ENCODE data around the gene MGAT5B. TPM values are rescaled to one million over a fixed set of nuclear protein-coding genes. Genes with fewer than 3 reads are reported as not detected.
A peak's percentile ranks its signal among the peaks of the same experiment; 100 is the strongest.

The MGAT5B gene
- total RNA-seq, 6 experiments from 2014 or later, result 1.5 to 2.3 (median 1.8) TPM

GRCh38 chr17:76909971-76910760, 42.0 kb downstream of the MGAT5B start:
- TF ChIP-seq CTCF (IDR thresholded peaks at IDR 0.05), result no peak
- Mint-ChIP-seq H3K27me3 (ENCODE audit: insufficient read depth) (peaks cover 25% of the 10 kb centered on the region), H3K27ac (no peak overlapping the region), H3K9me3 (no peaks in the 10 kb centered on the region), H3K36me3 (ENCODE audit: low read depth) (peaks cover 11% of the 10 kb centered on the region), H3K4me1 (ENCODE audit: low read depth) (no peaks in the 10 kb centered on the region), H3K4me3 (no peak overlapping the region)
- DNase-seq, result peak; percentile 10

GRCh38 chr17:76911299-76912017, 43.3 kb downstream of the MGAT5B start:
- H3K4me3 Mint-ChIP-seq, result no peak overlapping the region
- no peaks in the 10 kb centered on the region for H3K9me3 Mint-ChIP-seq
- H3K27me3 Mint-ChIP-seq (ENCODE audit: insufficient read depth), result peaks cover 24% of the 10 kb centered on the region
- peaks cover 11% of the 10 kb centered on the region for H3K36me3 Mint-ChIP-seq (ENCODE audit: low read depth)
- no peak for DNase-seq
- H3K4me1 Mint-ChIP-seq (ENCODE audit: low read depth), result no peaks in the 10 kb centered on the region
- TF ChIP-seq CTCF (IDR thresholded peaks at IDR 0.05), result no peak
- H3K27ac Mint-ChIP-seq, result no peak overlapping the region

- no peaks in the 10 kb centered on the region for H3K4me1 Mint-ChIP-seq (ENCODE audit: low read depth)
- no peak overlapping the region for H3K27ac Mint-ChIP-seq
- H3K9me3 Mint-ChIP-seq, result no peaks in the 10 kb centered on the region
- no peak for DNase-seq
- TF ChIP-seq CTCF (IDR thresholded peaks at IDR 0.05), result no peak
- H3K4me3 Mint-ChIP-seq, result no peak overlapping the region
- peaks cover 34% of the 10 kb centered on the region for H3K27me3 Mint-ChIP-seq (ENCODE audit: insufficient read depth)
- H3K36me3 Mint-ChIP-seq (ENCODE audit: low read depth), result peaks cover 8% of the 10 kb centered on the region
Measured at GRCh38 chr17:76912421-76913164, 44.4 kb downstream of the MGAT5B start.

- no peak for DNase-seq
- Mint-ChIP-seq H3K4me3 (no peak overlapping the region), H3K4me1 (ENCODE audit: low read depth) (no peaks in the 10 kb centered on the region), H3K27me3 (ENCODE audit: insufficient read depth) (peaks cover 34% of the 10 kb centered on the region), H3K36me3 (ENCODE audit: low read depth) (peaks cover 5% of the 10 kb centered on the region; the same call in 1 of the 2 replicates), H3K9me3 (no peaks in the 10 kb centered on the region), H3K27ac (no peak overlapping the region)
- no peak for TF ChIP-seq CTCF (IDR thresholded peaks at IDR 0.05)
Measured at GRCh38 chr17:76914937-76915336, 46.7 kb downstream of the MGAT5B start.

- Mint-ChIP-seq H3K4me1 (ENCODE audit: low read depth) (no peaks in the 10 kb centered on the region), H3K36me3 (ENCODE audit: low read depth) (peaks cover 5% of the 10 kb centered on the region; the same call in 1 of the 2 replicates), H3K27ac (no peak overlapping the region), H3K4me3 (no peak overlapping the region), H3K27me3 (ENCODE audit: insufficient read depth) (peaks cover 40% of the 10 kb centered on the region), H3K9me3 (no peaks in the 10 kb centered on the region)
- no peak for DNase-seq
- no peak for TF ChIP-seq CTCF (IDR thresholded peaks at IDR 0.05)
Measured at GRCh38 chr17:76915840-76916510, 47.8 kb downstream of the MGAT5B start.

All from HFFc6 (cell line).